GM23338 (cell line): Measurements from ENCODE around the gene TBPL1. TPM values are rescaled to one million over a fixed set of nuclear protein-coding genes. Genes with fewer than 3 reads are reported as not detected.

Source experiments
- ATAC-seq: fragments of 200-7000 bp; cut with Tn5 transposase; 3 replicates; pipeline ENCODE4 v1.9.1; 2020
- DNase-seq: peaks from one replicate; pipeline ENCODE4 v3.0.0-alpha.2; 2015; ENCODE audit warnings: low spot score
- H2AFZ ChIP-seq: fragments of 200-600 bp; sonication (generic); 2 replicates; pipeline ENCODE4 v1.8.0; 2016; ENCODE audit warnings: antibody characterized with exemption, mild to moderate bottlenecking, moderate library complexity
- H3F3A ChIP-seq: fragments of 200-600 bp; sonication (generic); replicated peaks from 2 replicates; pipeline ENCODE4 v1.8.0; 2017; ENCODE audit warnings: antibody characterized with exemption, mixed run types, low read depth
- H3K27ac ChIP-seq: fragments of 200-600 bp; sonication (generic); 2 replicates; pipeline ENCODE4 v1.6.1; 2016; ENCODE audit warnings: low read depth
- H3K27me3 ChIP-seq: fragments of 200-600 bp; sonication (generic); 2 replicates; pipeline ENCODE4 v1.8.0; 2016; ENCODE audit warnings: mild to moderate bottlenecking, mixed run types, moderate library complexity; ENCODE audit not compliant: insufficient read depth
- H3K36me3 ChIP-seq: fragments of 200-600 bp; sonication (generic); 2 replicates; pipeline ENCODE4 v1.8.0; 2016; ENCODE audit warnings: mild to moderate bottlenecking; ENCODE audit not compliant: insufficient read depth
- H3K4me1 ChIP-seq: fragments of 200-600 bp; sonication (generic); 2 replicates; pipeline ENCODE4 v1.8.0; 2016; ENCODE audit warnings: mild to moderate bottlenecking, moderate library complexity; ENCODE audit not compliant: insufficient read depth
- H3K4me2 ChIP-seq: fragments of 200-600 bp; sonication (generic); 2 replicates; pipeline ENCODE4 v1.7.1; 2017; ENCODE audit warnings: mixed run types
- H3K4me3 ChIP-seq: fragments of 200-600 bp; sonication (generic); 2 replicates; pipeline ENCODE4 v1.6.1; 2016; ENCODE audit warnings: mixed run types
- H3K79me2 ChIP-seq: fragments of 200-600 bp; sonication (generic); replicated peaks from 2 replicates; pipeline ENCODE4 v1.8.0; 2017; ENCODE audit warnings: mild to moderate bottlenecking; ENCODE audit not compliant: insufficient read depth
- H3K9me2 ChIP-seq: fragments of 200-600 bp; sonication (generic); 2 replicates; pipeline ENCODE4 v1.8.0; 2017; ENCODE audit not compliant: insufficient read depth
- H4K20me1 ChIP-seq: fragments of 200-600 bp; sonication (generic); replicated peaks from 2 replicates; pipeline ENCODE4 v1.8.0; 2017; ENCODE audit warnings: mild to moderate bottlenecking; ENCODE audit not compliant: insufficient read depth
- H3K27ac Mint-ChIP-seq: 2 replicates; pipeline ENCODE4 v1.8.0; 2020; ENCODE audit warnings: inconsistent platforms, mild to moderate bottlenecking, moderate library complexity, mixed read lengths
- H3K27me3 Mint-ChIP-seq: 3 replicates; pipeline ENCODE4 v1.8.0; 2022; ENCODE audit warnings: low read depth, mild to moderate bottlenecking, moderate library complexity, mixed read lengths, inconsistent platforms; ENCODE audit not compliant: insufficient read depth, poor library complexity
- H3K36me3 Mint-ChIP-seq: 3 replicates; pipeline ENCODE4 v1.8.0; 2021; ENCODE audit warnings: low read depth, mild to moderate bottlenecking, inconsistent platforms, moderate library complexity, mixed read lengths
- H3K4me1 Mint-ChIP-seq: 3 replicates; pipeline ENCODE4 v1.8.0; 2020; ENCODE audit warnings: mild to moderate bottlenecking, inconsistent platforms, mixed read lengths
- H3K4me3 Mint-ChIP-seq: 3 replicates; pipeline ENCODE4 v1.8.0; 2021; ENCODE audit warnings: moderate library complexity, mild to moderate bottlenecking, inconsistent platforms, mixed read lengths
- H3K9me3 Mint-ChIP-seq: 3 replicates; pipeline ENCODE4 v1.8.0; 2020; ENCODE audit warnings: moderate library complexity, mild to moderate bottlenecking, inconsistent platforms, mixed read lengths
- CTCF ChIP-seq, 2 experiments: fragments of 200-600 bp in 1 of 2; sonication (generic) in 1 of 2; conservative IDR thresholded peaks; 2 replicates each; pipeline versions ENCODE4 v1.5.1 to v1.6.1; 2016 to 2017; ENCODE audit warnings: antibody characterized with exemption in 2 of 2, low read depth in 2 of 2, mild to moderate bottlenecking in 2 of 2, moderate library complexity in 1 of 2
- ETS1 ChIP-seq: IDR thresholded peaks from 2 replicates; pipeline ENCODE4 v1.6.1; 2016; ENCODE audit warnings: antibody characterized with exemption
- EZH2 ChIP-seq: fragments of 200-600 bp; sonication (generic); IDR thresholded peaks from one replicate; pipeline ENCODE4 v1.8.0; 2017; ENCODE audit warnings: antibody characterized with exemption, mild to moderate bottlenecking, low read depth; ENCODE audit not compliant: unreplicated experiment
- POLR2AphosphoS5 ChIP-seq: IDR thresholded peaks from 2 replicates; pipeline ENCODE4 v1.6.1; 2016; ENCODE audit warnings: antibody characterized with exemption, low read depth
- ZNF331 ChIP-seq: fragments of 250-450 bp; sonication (Bioruptor Pico); IDR thresholded peaks from 2 replicates; pipeline ENCODE4 v1.5.0; 2020; ENCODE audit warnings: low read depth, mild to moderate bottlenecking, moderate library complexity
- ZNF462 ChIP-seq: fragments of 250-450 bp; sonication (Bioruptor Pico); IDR thresholded peaks from 2 replicates; pipeline ENCODE4 v1.5.0; 2020; ENCODE audit warnings: mild to moderate bottlenecking, moderate library complexity
- polyA plus RNA-seq: library from polyadenylated mRNA; unstranded; fragments of >200 nt; fragmentation: Nextera tagmentation; extraction: Ambion mirVana; gene quantifications from 2 replicates; pipeline ENCODE4 v1.2.1, GENCODE V29; 2016
- total RNA-seq: library from RNA; depleted of rRNA; stranded (reverse); fragments of >200 nt; shearing (Covaris generic); gene quantifications from 2 replicates; pipeline ENCODE4 v1.2.3, GENCODE V29; 2014
- TF ChIP-seq, protein P1 (sequence below): IDR thresholded peaks from one replicate; pipeline ENCODE4 v1.6.1; 2018; ENCODE audit warnings: antibody characterized with exemption; ENCODE audit not compliant: unreplicated experiment

TBPL1 gene
- total and polyA plus RNA-seq, 2 experiments from 2014 or later, result 72.9 to 139 TPM

DNA sequence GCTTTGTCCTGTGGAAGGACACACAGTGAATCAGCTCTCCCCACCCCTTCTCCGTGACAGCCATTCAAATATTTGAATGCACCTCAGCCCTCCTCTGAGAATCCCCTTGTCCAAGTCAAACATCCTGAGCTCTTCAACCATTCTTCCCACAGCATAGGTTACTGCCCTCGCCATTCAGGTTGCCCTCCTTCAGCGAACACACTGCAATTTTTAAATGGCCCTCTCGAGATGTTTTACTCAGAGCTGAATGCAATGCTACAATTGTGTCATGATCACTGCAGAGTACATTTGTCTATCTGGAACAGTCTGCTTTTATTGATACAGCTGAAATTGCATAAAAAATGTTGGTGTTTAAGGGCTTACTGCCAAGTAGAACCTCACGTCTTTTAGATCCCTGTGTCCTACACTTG lies 50.5 kb downstream of the TBPL1 start:
- Mint-ChIP-seq H3K27ac (peak overlapping the region; percentile 8; the same call in 1 of the 2 replicates), H3K4me3 (no peak overlapping the region), H3K27me3 (no peaks in the 10 kb centered on the region), H3K9me3 (no peaks in the 10 kb centered on the region), H3K4me1 (peaks cover 14% of the 10 kb centered on the region), H3K36me3 (no peaks in the 10 kb centered on the region)
- no peaks in the 10 kb centered on the region for H3K27me3 ChIP-seq
- H3K4me3 ChIP-seq, result no peak overlapping the region
- H3F3A ChIP-seq, result no peaks in the 10 kb centered on the region
- no peaks in the 10 kb centered on the region for H3K9me2 ChIP-seq
- H4K20me1 ChIP-seq, result no peaks in the 10 kb centered on the region
- ATAC-seq (no peak; the same call in 2 of the 3 replicates), DNase-seq (no peak)
- TF ChIP-seq CTCF (conservative IDR thresholded peaks at IDR 0.05; ENCODE audit: low read depth in 2 of 2), result no peak
- TF ChIP-seq, protein P1, sequence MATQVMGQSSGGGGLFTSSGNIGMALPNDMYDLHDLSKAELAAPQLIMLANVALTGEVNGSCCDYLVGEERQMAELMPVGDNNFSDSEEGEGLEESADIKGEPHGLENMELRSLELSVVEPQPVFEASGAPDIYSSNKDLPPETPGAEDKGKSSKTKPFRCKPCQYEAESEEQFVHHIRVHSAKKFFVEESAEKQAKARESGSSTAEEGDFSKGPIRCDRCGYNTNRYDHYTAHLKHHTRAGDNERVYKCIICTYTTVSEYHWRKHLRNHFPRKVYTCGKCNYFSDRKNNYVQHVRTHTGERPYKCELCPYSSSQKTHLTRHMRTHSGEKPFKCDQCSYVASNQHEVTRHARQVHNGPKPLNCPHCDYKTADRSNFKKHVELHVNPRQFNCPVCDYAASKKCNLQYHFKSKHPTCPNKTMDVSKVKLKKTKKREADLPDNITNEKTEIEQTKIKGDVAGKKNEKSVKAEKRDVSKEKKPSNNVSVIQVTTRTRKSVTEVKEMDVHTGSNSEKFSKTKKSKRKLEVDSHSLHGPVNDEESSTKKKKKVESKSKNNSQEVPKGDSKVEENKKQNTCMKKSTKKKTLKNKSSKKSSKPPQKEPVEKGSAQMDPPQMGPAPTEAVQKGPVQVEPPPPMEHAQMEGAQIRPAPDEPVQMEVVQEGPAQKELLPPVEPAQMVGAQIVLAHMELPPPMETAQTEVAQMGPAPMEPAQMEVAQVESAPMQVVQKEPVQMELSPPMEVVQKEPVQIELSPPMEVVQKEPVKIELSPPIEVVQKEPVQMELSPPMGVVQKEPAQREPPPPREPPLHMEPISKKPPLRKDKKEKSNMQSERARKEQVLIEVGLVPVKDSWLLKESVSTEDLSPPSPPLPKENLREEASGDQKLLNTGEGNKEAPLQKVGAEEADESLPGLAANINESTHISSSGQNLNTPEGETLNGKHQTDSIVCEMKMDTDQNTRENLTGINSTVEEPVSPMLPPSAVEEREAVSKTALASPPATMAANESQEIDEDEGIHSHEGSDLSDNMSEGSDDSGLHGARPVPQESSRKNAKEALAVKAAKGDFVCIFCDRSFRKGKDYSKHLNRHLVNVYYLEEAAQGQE, result no peak
- no peak for TF ChIP-seq ZNF331 (CRISPR knock-in tag)
- TF ChIP-seq ZNF462 (CRISPR knock-in tag), result no peak
- no peak for TF ChIP-seq ETS1
- TF ChIP-seq POLR2AphosphoS5, result no peak
- TF ChIP-seq EZH2, result no peak
- peaks cover 5% of the 10 kb centered on the region for H3K4me1 ChIP-seq
- H2AFZ ChIP-seq, result no peak overlapping the region
- no peaks in the 10 kb centered on the region for H3K36me3 ChIP-seq
- H3K79me2 ChIP-seq, result no peaks in the 10 kb centered on the region
- H3K4me2 ChIP-seq, result no peak overlapping the region
- no peak overlapping the region for H3K27ac ChIP-seq
